ENCODE results near the gene TRAF5. TPM values are rescaled to one million over a fixed set of nuclear protein-coding genes. Genes with fewer than 3 reads are reported as not detected.

Gene TRAF5
- total RNA-seq, 4 donors from 2014 or later = 20.5 to 44.2 (median 27.9) TPM

GRCh38 chr1:211285196-211285595 lies 41.4 kb upstream of the TRAF5 start:
- TF ChIP-seq, protein P1, sequence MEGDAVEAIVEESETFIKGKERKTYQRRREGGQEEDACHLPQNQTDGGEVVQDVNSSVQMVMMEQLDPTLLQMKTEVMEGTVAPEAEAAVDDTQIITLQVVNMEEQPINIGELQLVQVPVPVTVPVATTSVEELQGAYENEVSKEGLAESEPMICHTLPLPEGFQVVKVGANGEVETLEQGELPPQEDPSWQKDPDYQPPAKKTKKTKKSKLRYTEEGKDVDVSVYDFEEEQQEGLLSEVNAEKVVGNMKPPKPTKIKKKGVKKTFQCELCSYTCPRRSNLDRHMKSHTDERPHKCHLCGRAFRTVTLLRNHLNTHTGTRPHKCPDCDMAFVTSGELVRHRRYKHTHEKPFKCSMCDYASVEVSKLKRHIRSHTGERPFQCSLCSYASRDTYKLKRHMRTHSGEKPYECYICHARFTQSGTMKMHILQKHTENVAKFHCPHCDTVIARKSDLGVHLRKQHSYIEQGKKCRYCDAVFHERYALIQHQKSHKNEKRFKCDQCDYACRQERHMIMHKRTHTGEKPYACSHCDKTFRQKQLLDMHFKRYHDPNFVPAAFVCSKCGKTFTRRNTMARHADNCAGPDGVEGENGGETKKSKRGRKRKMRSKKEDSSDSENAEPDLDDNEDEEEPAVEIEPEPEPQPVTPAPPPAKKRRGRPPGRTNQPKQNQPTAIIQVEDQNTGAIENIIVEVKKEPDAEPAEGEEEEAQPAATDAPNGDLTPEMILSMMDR (IDR thresholded peaks at IDR 0.05) = no peak
- TF ChIP-seq POLR2A (IDR thresholded peaks at IDR 0.05) (no peak), POLR2AphosphoS5 (IDR thresholded peaks at IDR 0.05) (no peak), EP300 (IDR thresholded peaks at IDR 0.05) (no peak)
- peaks cover 9 to 87% of the 10 kb centered on the region in 2 donors for H3K36me3 ChIP-seq
- peaks cover 0 to 16% (median 2%) of the 10 kb centered on the region in 3 donors for H3K4me1 ChIP-seq
- 83 to 95% methylated on average over 2 to 4 of the region's 4 CpGs for WGBS, 2 donors (ENCODE audit: low coverage in 1 of 2)
- H3K27ac ChIP-seq = no peak overlapping the region
- no peak for ATAC-seq
- no peak overlapping the region for H3K4me3 ChIP-seq
- H3K9me3 ChIP-seq = no peaks in the 10 kb centered on the region
- H3K27me3 ChIP-seq = no peaks in the 10 kb centered on the region

DNA sequence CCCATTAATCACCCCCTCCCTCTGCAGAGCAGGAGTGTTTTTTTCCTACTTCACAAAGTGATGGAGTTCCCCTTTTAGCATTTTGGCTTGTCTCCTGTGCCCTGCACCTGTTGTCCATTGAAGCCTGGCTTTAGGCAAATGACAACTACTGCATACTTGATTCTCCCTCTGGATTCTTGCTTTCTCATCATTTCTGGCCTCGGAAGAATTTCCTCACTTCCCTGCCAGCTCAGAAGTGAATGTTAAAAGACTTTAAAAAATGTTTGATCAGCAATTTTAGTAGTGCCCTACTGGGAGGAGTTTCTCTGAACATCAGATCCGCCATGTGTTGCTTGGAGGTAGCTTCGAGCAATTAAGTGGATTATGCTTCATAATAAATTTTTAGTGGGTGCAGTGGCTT lies 39.4 kb upstream of the TRAF5 start:
- no peak overlapping the region for H3K27ac ChIP-seq
- 75 to 78% methylated on average over 3 of the region's 3 CpGs for WGBS, 2 donors (ENCODE audit: low coverage in 1 of 2)
- H3K36me3 ChIP-seq = peaks cover 17 to 87% of the 10 kb centered on the region in 2 donors
- H3K4me3 ChIP-seq = no peak overlapping the region
- H3K9me3 ChIP-seq = no peaks in the 10 kb centered on the region
- no peak for TF ChIP-seq EP300 (IDR thresholded peaks at IDR 0.05)
- no peak for TF ChIP-seq POLR2AphosphoS5 (IDR thresholded peaks at IDR 0.05)
- TF ChIP-seq, protein P1 (IDR thresholded peaks at IDR 0.05) = no peak
- no peak for TF ChIP-seq POLR2A (IDR thresholded peaks at IDR 0.05)
- ATAC-seq = no peak
- no peaks in the 10 kb centered on the region for H3K27me3 ChIP-seq
- peaks cover 0 to 4% (median 0%) of the 10 kb centered on the region in 3 donors for H3K4me1 ChIP-seq

DNA sequence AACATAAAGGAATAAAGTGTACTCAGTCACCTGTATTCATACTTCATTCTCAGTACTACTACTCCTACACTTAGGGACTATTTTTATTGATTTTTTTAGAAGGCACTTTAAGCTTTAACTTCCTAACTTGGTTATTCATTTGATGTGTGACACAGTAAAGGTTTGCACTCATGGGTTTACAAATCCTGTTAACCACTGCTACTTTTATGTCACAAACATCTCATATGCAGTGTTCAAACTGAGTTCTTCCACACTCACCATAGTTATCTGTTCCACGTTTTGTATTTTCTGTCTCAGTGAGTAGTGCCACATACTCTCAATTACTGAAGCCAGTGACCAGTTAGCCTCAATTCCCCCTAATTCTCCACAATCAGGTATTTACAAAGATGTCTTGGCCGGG lies 34.2 kb upstream of the TRAF5 start:
- no peaks in the 10 kb centered on the region for H3K9me3 ChIP-seq
- peaks cover 19 to 90% of the 10 kb centered on the region in 2 donors for H3K36me3 ChIP-seq
- ATAC-seq = no peak
- 82% methylated on average over 2 of the region's 2 CpGs; no CpG with 5 or more reads in 1 of the 2 donors for WGBS, 2 donors (ENCODE audit: low coverage in 1 of 2)
- TF ChIP-seq EP300 (IDR thresholded peaks at IDR 0.05) = no peak
- TF ChIP-seq, protein P1 (IDR thresholded peaks at IDR 0.05) = no peak
- TF ChIP-seq POLR2AphosphoS5 (IDR thresholded peaks at IDR 0.05) = no peak
- no peak for TF ChIP-seq POLR2A (IDR thresholded peaks at IDR 0.05)
- H3K4me3 ChIP-seq = no peak overlapping the region
- peaks cover 0 to under 1% (median 0%) of the 10 kb centered on the region in 3 donors for H3K4me1 ChIP-seq
- no peak overlapping the region for H3K27ac ChIP-seq
- no peaks in the 10 kb centered on the region for H3K27me3 ChIP-seq

DNA sequence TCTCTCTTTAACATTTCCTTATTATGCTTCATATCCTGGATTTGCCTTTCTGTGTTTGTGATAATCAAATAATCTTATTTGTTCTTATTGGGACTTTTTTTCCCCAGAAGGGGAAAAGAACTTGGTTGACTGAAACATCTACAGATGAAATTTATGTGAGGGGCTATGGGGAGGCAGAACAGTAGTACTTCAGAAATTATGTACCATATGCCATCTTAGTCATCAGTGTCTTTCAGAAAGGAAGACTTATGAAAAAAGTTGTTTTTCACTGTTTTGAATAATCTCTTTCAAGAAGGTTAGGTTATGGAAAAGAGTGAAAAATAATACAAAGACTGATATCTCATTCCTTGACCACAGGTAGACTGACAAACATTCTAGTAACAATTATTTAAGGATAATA lies 30.2 kb upstream of the TRAF5 start:
- ATAC-seq = no peak
- Histone ChIP-seq H3K27me3 (no peaks in the 10 kb centered on the region), H3K4me1 (no peaks in the 10 kb centered on the region), H3K36me3 (peaks cover 11 to 93% of the 10 kb centered on the region in 2 donors), H3K4me3 (no peak overlapping the region), H3K9me3 (no peaks in the 10 kb centered on the region), H3K27ac (no peak overlapping the region)
- no peak for TF ChIP-seq POLR2AphosphoS5 (IDR thresholded peaks at IDR 0.05)
- no peak for TF ChIP-seq EP300 (IDR thresholded peaks at IDR 0.05)
- no peak for TF ChIP-seq POLR2A (IDR thresholded peaks at IDR 0.05)
- TF ChIP-seq, protein P1 (IDR thresholded peaks at IDR 0.05) = no peak

DNA sequence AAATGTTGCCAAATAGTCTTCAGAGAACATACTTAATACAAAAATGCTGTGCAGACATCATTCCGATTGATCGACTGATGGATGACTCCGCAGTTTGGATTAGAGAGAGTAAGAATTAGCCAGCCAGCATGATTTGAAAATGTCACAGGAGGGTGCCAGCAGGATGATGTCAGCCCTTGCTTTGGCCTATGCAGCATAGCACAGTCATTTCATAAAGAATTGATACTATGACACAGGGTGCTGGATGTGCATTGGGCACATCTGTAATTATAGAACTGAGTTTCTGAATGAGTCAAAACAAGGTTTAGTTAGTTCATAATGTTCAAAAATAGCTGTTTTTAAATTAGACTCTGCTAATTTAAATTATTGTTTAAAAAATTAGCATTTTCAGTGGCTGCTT lies 21.6 kb upstream of the TRAF5 start:
- H3K27me3 ChIP-seq = no peaks in the 10 kb centered on the region
- H3K4me1 ChIP-seq = peaks cover 0 to 3% (median 0%) of the 10 kb centered on the region in 3 donors
- H3K4me3 ChIP-seq = no peak overlapping the region
- 69 to 100% methylated on average over 2 to 3 of the region's 3 CpGs for WGBS, 2 donors (ENCODE audit: low coverage in 1 of 2)
- no peak overlapping the region for H3K27ac ChIP-seq
- no peak for ATAC-seq
- peaks cover 4 to 51% of the 10 kb centered on the region in 2 donors for H3K36me3 ChIP-seq
- no peaks in the 10 kb centered on the region for H3K9me3 ChIP-seq
- TF ChIP-seq, protein P1 (IDR thresholded peaks at IDR 0.05) = no peak
- TF ChIP-seq POLR2AphosphoS5 (IDR thresholded peaks at IDR 0.05) (no peak), POLR2A (IDR thresholded peaks at IDR 0.05) (no peak), EP300 (IDR thresholded peaks at IDR 0.05) (no peak)
